CD1c-positive myeloid dendritic cell (primary cell): ENCODE measurements around the gene MRM3.
A peak's percentile ranks its signal among the peaks of the same experiment; 100 is the strongest.
"Not testable (repeated sequence)": the region's sequence is repeated elsewhere in the genome, so short reads cannot be mapped to it uniquely, and the experiment has no call there.

ENCODE experiments used
- DNase-seq: peaks from one replicate; pipeline ENCODE4 v3.0.0-alpha.2; 2016; ENCODE audit errors: extremely low spot score

The MRM3 gene

DNA sequence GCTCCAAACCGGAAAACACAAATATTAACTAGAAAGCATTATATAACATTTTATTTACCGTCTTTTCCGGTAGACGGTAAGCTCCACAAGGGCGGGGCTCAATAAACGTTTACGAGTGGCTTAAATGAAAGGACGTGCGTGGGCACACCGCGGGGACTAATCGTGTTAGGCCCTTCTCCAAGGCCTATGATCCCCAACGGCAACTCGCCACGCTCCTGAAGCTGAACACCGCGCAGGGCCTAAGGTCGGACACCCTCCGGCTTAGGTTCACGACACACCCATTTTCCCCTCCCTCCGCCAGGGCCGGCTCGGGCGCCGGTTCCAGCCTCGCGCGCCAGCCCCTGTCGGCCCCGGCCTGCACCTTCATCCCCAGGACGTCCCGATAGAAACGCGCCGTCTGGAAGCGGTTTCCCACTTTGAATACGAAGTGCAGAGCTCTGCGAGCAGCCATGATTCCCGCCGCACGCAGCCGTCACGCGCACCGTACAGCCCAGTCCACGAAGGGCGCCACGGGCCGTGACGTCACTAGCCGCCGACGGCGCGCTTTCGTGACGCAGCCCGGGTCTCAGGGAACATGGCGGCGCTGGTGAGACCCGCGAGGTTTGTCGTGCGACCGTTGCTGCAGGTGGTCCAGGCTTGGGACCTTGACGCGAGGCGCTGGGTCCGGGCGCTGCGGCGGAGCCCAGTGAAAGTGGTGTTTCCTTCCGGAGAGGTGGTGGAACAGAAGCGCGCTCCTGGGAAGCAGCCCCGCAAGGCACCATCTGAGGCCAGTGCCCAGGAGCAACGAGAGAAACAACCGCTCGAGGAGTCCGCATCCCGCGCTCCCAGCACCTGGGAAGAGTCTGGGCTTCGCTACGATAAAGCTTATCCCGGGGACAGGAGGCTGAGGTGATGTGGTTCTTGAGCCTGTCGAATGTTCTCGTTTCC lies at the start of gene MRM3, which contains the start of gene GLOD4:
TSS of gene MRM3 (plus strand) at position 549 of the 927 bp plus-strand sequence. CDS start at position 575, 26 bp downstream.
TSS of gene GLOD4 (minus strand) at position 476 of the 927 bp plus-strand sequence. CDS start at position 451, 25 bp downstream.
- peak; percentile 98 for DNase-seq

DNA sequence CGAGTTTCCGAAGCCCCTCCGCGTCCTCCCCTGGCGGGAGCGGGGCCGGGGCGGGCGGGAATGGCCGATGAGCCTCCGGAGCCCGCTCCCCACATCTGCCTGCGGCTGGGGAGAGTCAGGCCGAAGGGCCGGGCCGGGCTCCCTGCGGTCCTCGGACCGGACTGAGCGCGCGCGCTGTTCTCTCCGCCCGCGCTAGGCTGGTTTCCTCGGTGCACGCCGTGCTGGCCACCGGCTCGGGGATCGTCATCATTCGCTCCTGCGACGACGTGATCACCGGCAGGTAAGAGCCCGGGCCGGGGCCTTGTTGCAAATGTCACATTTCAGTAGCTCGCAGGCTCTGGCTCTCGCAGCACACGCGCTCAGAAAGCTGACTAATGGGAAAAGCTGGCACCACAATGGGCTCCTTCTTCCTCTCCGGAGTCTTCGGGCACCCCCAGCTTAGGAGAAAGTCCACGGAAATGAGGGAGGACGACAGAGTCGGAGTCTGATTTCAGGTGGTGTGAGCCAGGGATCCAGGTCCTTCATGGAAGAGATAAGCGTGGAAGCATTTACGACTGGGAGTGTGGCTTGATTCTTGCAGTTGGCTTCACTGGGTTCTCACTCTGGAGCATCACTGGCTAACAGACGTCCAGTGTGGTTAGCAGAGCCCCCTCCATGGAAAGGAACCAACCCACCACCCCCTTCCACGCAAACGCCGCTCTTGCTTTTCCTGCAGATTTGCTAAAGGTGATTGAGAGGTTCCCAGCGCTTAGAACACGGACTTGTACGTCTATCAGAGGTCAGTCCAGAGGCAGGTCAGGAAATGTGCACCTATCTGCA lies 49.0 kb upstream of the MRM3 start:
- peak; percentile 13 for DNase-seq

DNA sequence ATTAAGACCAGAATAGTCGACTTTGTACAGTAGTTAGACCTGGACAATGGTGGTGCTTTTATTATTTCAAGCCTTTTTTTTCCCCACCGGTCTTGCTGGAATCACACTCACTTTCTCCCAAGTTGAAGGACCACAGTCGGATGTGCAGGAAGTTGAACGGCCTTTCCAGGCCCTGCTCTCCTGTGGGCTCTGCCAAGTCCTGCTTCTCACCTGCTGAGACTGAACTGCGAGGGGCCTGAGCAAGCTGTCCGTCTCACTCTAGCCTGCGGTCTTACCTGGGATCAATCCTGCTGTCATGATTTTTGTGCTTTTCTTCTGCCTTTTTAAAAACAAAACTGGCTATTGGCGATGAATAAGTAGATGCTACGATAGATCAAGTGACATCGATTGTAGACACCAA lies 48.4 kb upstream of the MRM3 start:
- no peak for DNase-seq

DNA sequence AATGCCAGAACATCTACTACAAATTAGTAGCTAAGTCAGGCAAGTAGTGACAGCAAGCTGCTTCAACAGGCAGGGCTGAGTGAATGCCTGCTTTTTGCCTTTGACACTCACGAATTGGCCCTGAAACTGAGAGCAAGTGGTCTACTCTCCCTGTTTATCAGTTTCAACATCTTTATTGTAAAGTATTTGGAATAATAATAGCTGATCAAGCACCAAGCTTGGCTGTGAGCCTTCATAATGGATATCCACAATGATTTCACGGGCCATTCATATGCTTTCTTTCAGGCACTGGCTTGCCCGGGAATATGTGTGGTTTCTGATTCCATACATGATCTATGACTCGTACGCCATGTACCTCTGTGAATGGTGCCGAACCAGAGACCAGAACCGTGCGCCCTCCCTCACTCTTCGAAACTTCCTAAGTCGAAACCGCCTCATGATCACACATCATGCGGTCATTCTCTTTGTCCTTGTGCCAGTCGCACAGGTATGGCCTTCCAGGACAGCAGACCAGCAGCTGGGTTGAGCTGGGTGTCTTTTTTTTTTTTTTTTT lies 44.5 kb upstream of the MRM3 start:
- DNase-seq = no peak

- peak; percentile 93 for DNase-seq
These were observed 41.7 kb upstream of the MRM3 start for GRCh38 chr17:740240-741017.

- no peak for DNase-seq
These were observed 39.9 kb upstream of the MRM3 start for GRCh38 chr17:742147-742793.

DNA sequence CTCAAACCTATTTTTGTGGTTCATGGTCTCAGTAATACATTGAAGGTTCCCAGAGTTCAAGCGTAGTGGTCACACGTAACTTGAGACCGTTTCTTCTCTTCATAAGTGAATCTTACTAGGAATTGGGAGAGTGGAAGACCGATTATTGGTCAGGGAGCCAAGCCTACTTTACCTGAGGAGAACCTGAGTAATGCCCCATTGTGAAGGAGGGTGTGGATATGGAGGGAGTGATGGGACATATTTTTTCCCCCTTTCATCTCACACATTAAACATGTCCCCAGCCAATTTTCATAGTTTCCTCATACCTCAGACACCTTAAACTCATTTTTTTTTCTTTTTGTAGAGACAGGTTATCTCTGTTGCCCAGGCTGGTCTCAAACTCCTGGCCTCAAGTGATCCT lies 39.0 kb upstream of the MRM3 start:
- DNase-seq = no peak

DNA sequence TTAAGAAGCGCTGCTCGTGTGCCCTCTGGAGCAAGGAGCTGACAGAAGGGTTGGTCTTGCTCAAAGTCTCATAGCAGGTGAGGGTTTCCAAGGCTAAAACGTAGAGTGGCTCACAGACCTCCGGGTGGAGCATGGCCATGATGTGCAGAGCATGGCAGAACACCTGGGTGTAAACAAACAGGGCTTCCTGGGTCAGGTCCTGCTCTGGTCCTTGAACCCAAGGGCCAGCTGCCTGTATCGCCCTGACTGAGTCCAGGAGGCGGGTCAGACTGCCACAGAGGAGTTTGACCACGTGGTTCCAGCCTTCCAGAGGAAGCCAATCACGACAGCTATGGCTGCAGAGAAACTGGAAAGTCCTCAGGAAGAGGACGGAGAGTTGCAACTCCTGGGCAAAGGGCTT lies 37.2 kb upstream of the MRM3 start:
- no peak for DNase-seq

- no peak for DNase-seq
These were observed 36.7 kb upstream of the MRM3 start for GRCh38 chr17:745406-745805.

- DNase-seq = no peak
These were observed 36.0 kb upstream of the MRM3 start for GRCh38 chr17:746181-746580.

GRCh38 chr17:746783-747629 lies 35.1 kb upstream of the MRM3 start:
- no peak for DNase-seq

GRCh38 chr17:748604-749003 lies 33.5 kb upstream of the MRM3 start:
- not testable (repeated sequence) for DNase-seq

DNA sequence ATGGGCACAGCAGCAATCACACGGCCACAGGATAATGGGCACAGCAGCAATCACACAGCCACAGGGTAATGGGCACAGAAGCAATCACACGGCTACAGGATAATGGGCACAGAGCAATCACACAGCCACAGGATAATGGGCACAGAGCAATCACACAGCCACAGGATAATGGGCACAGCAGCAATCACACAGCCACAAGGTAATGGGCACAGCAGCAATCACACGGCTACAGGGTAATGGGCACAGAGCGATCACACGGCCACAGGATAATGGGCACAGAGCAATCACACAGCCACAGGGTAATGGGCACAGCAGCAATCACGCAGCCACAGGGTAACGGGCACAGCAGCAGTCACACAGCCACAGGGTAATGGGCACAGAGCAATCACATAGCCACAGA lies 32.8 kb upstream of the MRM3 start:
- DNase-seq = not testable (repeated sequence)

- no peak for DNase-seq
These were observed 31.6 kb upstream of the MRM3 start for GRCh38 chr17:750431-751037.

DNA sequence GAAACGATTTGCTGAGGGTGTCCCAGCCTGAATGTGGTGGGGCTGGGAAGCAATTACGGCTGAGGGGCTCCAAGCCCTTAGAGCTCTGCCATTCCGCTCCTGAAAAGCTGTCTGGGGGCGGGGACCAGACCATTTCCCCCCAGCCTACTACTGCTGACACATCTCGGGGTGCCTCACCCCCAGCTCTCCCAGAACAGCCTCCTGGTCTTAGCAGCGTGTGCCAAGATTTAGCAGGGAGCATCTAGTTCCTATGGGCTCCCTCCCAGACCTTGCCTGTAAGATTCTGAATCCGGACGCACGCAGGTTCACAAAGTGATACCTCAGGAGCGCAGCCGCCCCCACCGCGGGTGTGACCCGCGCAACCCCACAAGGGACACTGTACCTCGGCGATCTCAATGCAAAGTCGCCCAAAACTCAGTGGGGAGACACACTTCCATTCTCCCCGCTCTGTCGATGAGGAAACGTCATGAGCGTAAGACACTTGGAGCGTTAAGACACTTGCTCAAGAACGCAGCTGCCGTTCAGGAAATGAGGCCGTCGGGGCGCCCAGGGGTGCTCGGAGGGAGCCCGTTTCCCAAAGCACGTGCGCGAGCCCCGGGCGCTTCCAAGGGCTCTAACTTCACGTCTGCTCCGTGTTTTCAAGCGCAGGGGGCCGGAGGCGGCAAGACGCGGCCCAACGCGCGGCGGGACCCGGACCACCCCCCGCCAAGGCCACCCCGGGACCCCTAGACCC lies 30.7 kb upstream of the MRM3 start:
- DNase-seq = peak; percentile 68

DNA sequence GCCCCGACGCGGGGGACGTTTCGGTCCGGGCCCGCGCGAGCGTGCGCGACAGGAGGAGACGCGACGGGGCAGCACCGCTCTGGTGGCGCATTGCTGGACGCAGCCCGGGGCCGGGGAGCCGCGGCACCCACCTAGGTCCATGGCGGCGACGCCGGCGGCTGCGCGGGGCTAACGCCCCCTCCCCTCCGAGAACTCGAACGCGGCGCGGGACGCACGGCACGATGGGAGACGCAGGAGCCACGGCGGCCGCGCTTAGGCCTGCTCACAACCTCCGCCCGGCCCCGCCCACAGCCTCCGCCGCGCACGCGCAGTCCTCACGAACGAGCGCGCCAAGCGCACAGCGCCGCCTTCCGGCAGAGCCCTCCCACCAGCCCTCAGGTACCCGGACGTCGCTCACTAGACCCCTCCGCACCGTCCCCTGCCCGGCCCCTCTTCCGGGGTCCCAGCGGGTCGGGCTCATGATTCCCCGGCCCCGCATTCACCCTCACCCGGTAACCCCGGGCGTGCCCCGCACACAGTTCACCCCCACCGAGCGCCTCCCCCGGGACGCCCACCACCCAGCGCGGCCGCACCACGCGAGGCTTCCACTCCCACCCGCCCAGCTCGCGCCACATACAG lies 30.0 kb upstream of the MRM3 start, which contains the start of gene GEMIN4:
TSS of gene GEMIN4 (minus strand) at position 263 of the 618 bp plus-strand sequence. CDS start at position 141, 122 bp downstream.
- peak; percentile 97 for DNase-seq

- no peak for DNase-seq
These were observed 29.4 kb upstream of the MRM3 start for GRCh38 chr17:752620-753219.

DNA sequence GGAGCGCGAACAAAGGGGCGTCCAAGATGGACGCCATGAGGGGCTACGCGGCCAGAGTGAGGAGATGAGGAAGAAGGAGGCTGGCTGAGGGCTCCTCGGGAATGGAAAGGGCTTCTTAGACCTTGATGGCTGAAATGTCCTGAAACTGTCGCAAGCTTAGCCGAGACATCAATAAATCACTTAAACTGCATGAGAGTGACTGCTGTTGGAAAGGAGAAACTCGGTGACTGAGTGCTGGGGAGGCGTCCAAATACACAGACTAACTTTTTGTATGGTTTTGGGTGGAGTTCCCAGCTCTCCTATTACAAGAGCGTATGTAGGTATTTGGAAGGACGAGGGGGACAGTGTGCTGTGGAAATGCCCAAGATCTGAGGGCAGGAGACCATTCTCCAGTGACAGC lies 28.7 kb upstream of the MRM3 start:
- no peak for DNase-seq
